Measurements from ENCODE around the gene MBD2. TPM values are rescaled to one million over a fixed set of nuclear protein-coding genes. Genes with fewer than 3 reads are reported as not detected.
A peak's percentile ranks its signal among the peaks of the same experiment; 100 is the strongest.

The MBD2 gene
- total and polyA plus RNA-seq, 5 donors, result 27.3 to 68.2 (median 55.8) TPM

DNA sequence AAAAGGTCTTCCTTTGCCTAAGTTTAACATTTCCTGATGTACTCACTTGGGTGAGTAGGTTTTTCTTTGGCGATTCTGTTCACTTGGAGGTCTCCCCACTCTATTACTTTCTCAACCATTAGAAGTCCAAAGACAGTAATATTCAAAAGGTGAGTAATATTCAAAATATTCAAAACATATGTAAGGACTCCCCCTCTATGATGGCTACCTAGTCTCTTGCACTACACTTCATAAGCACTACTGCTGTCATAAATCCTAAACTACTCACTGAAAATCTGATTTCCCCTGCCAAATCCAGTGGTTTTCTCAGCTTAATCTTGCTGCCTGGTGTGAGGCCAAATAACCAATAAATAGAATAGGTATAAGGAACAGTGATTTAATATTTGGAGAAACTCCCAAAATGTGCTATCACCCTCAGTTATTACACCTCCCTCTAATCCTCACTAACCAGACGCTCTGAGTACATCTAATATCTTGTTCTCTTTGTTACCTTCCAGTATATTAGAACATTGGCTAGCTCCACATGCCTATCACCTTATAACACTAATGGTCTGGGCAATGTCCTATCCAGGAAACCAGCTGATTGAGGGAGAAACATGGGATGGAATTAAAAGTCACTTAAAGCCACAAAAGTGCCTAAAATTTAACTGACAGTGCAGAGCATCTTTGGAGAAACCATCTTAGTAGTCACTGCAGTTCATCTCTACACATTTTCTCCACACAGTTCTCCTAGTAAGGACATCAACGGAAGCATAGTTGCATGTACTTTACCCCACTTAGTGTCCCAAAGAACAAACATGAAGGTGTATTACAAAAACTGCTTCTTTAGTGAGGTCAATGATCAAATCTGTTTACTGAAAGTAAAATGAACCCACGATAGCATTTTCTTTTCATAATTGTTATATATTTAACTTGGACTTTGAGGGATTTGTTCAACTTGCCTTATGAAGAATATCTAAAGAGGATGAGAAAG lies 54.8 kb downstream of the MBD2 start:
- ATAC-seq (peak in 1 of 2 donors; percentile 74), DNase-seq (no peak)
- Histone ChIP-seq H3K4me1 (ENCODE audit: control insufficient read depth, insufficient read depth, low read length) (peaks cover 2% of the 10 kb centered on the region), H3K4me3 (ENCODE audit: low read length) (no peak overlapping the region), H3K9me3 (ENCODE audit: control insufficient read depth, low read length) (no peaks in the 10 kb centered on the region), H3K27ac (ENCODE audit: low read length) (no peak overlapping the region), H3K27me3 (ENCODE audit: control insufficient read depth, insufficient read depth) (no peaks in the 10 kb centered on the region)
- intact Hi-C loops (cut with DNase I), result loop anchor here in 1 of 4 donors (10.0 kb wide), 1 partner anchor 105 kb away; no protein-coding TSS in a partner anchor
- WGBS, result 85% methylated on average over 4 of the region's 4 CpGs

DNA sequence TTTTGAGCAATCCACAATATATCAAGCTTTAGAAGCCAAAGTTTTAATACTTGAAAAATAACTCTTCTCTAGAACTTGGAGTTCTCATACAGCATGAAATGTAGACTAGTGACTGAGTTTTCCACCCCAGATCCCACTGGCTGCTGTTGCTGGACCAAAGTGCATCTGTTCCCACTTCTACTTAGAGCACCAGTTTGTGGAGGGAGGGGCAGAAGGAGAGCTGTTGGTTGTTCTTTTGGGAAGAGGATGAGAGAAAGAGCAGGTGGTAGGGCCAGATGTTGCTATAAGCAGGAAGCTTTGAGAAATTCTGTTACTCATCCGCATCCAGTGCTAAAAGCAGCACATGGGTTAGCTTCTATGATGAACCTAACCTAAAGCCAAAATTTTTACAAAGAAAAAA lies 59.0 kb downstream of the MBD2 start:
- Histone ChIP-seq H3K4me1 (ENCODE audit: control insufficient read depth, insufficient read depth, low read length) (no peaks in the 10 kb centered on the region), H3K9me3 (ENCODE audit: control insufficient read depth, low read length) (no peaks in the 10 kb centered on the region), H3K27ac (ENCODE audit: low read length) (no peak overlapping the region), H3K4me3 (ENCODE audit: low read length) (no peak overlapping the region), H3K27me3 (ENCODE audit: control insufficient read depth, insufficient read depth) (no peaks in the 10 kb centered on the region)
- no peak for ATAC-seq
- intact Hi-C loops (cut with DNase I), result loop anchor here in 1 of 4 donors (10.0 kb wide), 1 partner anchor 109 kb away; no protein-coding TSS in a partner anchor
- no peak for DNase-seq
- 97% methylated on average over 1 of the region's 1 CpG for WGBS

DNA sequence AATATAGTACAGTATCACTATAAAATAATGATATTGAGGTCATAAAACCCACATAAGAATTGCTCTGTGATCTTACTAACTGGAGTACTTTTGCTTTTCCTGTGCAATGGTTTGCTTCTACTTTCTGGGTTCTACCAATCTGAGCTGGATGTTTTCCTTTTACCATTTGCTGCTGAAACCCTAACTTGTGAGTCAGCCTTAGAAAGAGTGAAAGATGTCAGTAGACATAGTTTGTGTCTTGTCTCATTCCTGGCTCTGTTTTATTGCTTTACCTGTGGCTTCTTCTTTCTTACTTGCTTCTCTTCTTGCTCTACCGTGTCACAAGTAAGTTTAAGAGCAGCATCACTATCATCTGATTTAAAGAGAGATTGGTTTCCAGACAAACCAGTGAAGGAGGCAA lies 61.0 kb downstream of the MBD2 start:
- DNase-seq (no peak), ATAC-seq (no peak)
- H3K27ac ChIP-seq (ENCODE audit: low read length), result no peak overlapping the region
- intact Hi-C loops (cut with DNase I), result loop anchor here in 1 of 4 donors (10.0 kb wide), 1 partner anchor 111 kb away; no protein-coding TSS in a partner anchor
- H3K4me3 ChIP-seq (ENCODE audit: low read length), result no peak overlapping the region
- H3K27me3 ChIP-seq (ENCODE audit: control insufficient read depth, insufficient read depth), result no peaks in the 10 kb centered on the region
- peaks cover 4% of the 10 kb centered on the region for H3K4me1 ChIP-seq (ENCODE audit: control insufficient read depth, insufficient read depth, low read length)
- H3K9me3 ChIP-seq (ENCODE audit: control insufficient read depth, low read length), result no peaks in the 10 kb centered on the region
- 89% methylated on average over 1 of the region's 1 CpG for WGBS

DNA sequence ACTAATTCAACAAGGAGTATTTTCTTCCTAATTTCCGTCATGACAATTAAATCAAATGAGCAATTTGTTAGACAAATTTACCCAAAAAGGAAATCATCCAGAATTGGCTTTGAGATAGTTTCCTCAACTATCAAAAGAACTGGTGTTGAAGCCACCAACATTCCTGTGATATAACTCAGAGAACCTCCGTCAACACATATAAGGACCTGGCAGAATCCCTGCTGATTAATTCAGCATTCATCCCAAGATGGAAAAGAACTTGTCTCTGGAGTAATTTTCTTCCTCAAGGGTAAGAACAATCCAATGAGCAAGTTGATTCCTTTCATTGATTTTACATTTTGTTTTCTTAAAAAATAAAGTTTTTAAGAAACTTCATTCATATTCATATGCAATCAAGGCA lies 62.0 kb downstream of the MBD2 start:
- ATAC-seq (no peak), DNase-seq (no peak)
- no peaks in the 10 kb centered on the region for H3K27me3 ChIP-seq (ENCODE audit: control insufficient read depth, insufficient read depth)
- H3K27ac ChIP-seq (ENCODE audit: low read length), result no peak overlapping the region
- H3K4me3 ChIP-seq (ENCODE audit: low read length), result no peak overlapping the region
- H3K4me1 ChIP-seq (ENCODE audit: control insufficient read depth, insufficient read depth, low read length), result peaks cover 4% of the 10 kb centered on the region
- H3K9me3 ChIP-seq (ENCODE audit: control insufficient read depth, low read length), result no peaks in the 10 kb centered on the region
- WGBS, result 62% methylated on average over 2 of the region's 2 CpGs
- intact Hi-C loops (cut with DNase I), result loop anchor here in 1 of 4 donors (10.0 kb wide), 1 partner anchor 112 kb away; no protein-coding TSS in a partner anchor

DNA sequence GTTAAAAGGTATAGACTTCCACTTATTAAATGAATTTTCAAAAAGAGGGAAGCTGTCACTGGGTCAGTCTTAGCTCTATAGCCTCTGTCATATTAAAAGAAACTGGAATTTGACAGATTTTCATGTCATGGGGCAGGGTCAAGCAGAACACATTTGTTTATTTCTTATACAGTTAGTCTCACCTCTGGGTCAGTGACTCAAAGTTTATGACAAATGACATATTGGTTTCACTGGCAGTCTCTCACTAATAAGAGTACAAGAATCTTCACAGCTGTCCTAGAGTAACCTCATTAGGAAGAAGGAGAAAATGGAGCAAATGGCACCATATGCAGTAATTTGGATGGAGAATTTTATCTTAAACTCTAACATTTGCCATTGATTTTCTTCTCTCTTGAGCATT lies 63.2 kb downstream of the MBD2 start:
- DNase-seq (no peak), ATAC-seq (no peak)
- intact Hi-C loops (cut with DNase I), result loop anchor here in 1 of 4 donors (10.0 kb wide), 1 partner anchor 114 kb away; no protein-coding TSS in a partner anchor
- H3K4me3 ChIP-seq (ENCODE audit: low read length), result no peak overlapping the region
- H3K9me3 ChIP-seq (ENCODE audit: control insufficient read depth, low read length), result no peaks in the 10 kb centered on the region
- H3K27ac ChIP-seq (ENCODE audit: low read length), result no peak overlapping the region
- peaks cover 4% of the 10 kb centered on the region for H3K4me1 ChIP-seq (ENCODE audit: control insufficient read depth, insufficient read depth, low read length)
- no peaks in the 10 kb centered on the region for H3K27me3 ChIP-seq (ENCODE audit: control insufficient read depth, insufficient read depth)

DNA sequence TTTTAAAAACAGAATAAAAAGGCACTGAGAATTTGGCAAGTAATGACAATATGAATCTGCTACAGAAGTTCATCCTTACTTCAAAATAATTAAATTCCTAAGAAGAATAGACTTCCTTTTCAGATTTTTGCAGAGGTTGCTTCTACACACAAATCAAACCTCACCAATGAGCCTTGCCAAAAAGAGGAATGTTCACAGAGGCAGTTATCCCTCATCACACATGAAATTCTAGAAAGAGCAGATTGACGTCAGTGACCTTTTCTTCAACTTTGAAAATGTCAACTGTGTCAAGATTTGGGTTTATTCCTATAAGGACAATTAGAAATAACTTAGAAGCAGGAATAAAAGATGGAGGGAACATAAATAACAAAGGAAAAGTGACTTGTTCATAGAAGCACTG lies 64.6 kb downstream of the MBD2 start:
- WGBS, result 71% methylated on average over 1 of the region's 1 CpG
- Histone ChIP-seq H3K4me3 (ENCODE audit: low read length) (no peak overlapping the region), H3K9me3 (ENCODE audit: control insufficient read depth, low read length) (no peaks in the 10 kb centered on the region), H3K27ac (ENCODE audit: low read length) (no peak overlapping the region), H3K27me3 (ENCODE audit: control insufficient read depth, insufficient read depth) (no peaks in the 10 kb centered on the region), H3K4me1 (ENCODE audit: control insufficient read depth, insufficient read depth, low read length) (peaks cover 4% of the 10 kb centered on the region)
- no peak for DNase-seq
- intact Hi-C loops (cut with DNase I), result loop anchor here in 1 of 4 donors (10.0 kb wide), 1 partner anchor 115 kb away; no protein-coding TSS in a partner anchor
- ATAC-seq, result no peak

DNA sequence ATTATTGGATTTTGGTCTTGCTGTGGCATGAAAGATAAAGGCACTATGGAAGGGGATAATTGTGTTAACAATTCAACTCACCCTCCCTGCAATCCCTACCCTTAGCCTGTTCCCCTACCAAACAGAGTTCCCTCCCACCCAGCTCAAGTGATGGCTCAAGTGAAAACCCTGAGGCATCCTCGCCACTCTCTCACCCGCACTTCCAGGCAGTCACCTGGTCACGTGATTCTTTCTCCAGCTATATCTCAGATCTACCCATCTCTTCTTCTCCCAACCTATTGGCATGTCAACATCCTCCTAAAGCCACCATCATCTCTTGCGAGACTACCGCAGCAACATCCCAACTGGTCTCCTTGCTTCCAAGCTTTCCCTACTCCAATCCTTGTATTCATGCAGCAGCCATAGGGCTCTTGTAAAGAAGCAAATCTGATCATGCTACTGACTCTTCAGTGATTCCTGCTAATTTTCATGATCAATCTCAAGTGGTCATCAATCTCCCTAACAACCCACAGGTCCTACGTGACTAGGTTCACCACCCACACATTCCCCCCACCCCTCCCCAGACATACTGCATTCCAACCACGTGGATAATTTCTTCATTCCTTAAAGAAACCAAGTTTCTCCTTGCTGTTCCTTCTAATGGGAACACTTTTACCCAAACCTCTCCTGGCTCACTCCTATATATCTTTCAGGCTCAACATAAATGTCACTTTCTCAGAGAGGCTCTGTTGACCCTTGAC lies 66.7 kb downstream of the MBD2 start:
- Histone ChIP-seq H3K9me3 (ENCODE audit: control insufficient read depth, low read length) (no peaks in the 10 kb centered on the region), H3K4me3 (ENCODE audit: low read length) (no peak overlapping the region), H3K4me1 (ENCODE audit: control insufficient read depth, insufficient read depth, low read length) (peaks cover 7% of the 10 kb centered on the region), H3K27ac (ENCODE audit: low read length) (no peak overlapping the region), H3K27me3 (ENCODE audit: control insufficient read depth, insufficient read depth) (no peaks in the 10 kb centered on the region)
- no peak for DNase-seq
- WGBS, result 93% methylated on average over 7 of the region's 7 CpGs
- ATAC-seq, result no peak
- intact Hi-C loops (cut with DNase I), result no loop called here

DNA sequence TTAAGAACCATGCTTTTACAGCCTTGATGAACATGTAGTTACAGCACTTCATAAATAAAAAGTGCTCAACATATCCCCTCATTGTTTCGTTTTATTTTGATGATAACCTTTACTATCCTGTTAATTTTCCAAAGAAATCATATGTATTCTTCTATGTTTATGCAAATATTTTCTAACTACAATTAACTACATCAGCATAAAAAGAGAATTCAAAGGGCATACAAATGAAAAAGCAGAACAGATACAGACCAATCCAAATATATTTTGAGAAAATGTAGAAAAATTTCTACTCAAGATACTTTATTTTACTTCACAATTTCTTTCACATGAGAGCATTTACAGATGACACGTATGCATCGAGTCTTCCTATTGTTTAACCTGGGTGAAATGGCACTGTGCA lies 69.1 kb downstream of the MBD2 start:
- H3K27ac ChIP-seq (ENCODE audit: low read length), result no peak overlapping the region
- DNase-seq (no peak), ATAC-seq (no peak)
- no peaks in the 10 kb centered on the region for H3K27me3 ChIP-seq (ENCODE audit: control insufficient read depth, insufficient read depth)
- 83% methylated on average over 3 of the region's 3 CpGs for WGBS
- H3K4me1 ChIP-seq (ENCODE audit: control insufficient read depth, insufficient read depth, low read length), result peaks cover 7% of the 10 kb centered on the region
- intact Hi-C loops (cut with DNase I), result no loop called here
- H3K4me3 ChIP-seq (ENCODE audit: low read length), result no peak overlapping the region
- no peaks in the 10 kb centered on the region for H3K9me3 ChIP-seq (ENCODE audit: control insufficient read depth, low read length)

DNA sequence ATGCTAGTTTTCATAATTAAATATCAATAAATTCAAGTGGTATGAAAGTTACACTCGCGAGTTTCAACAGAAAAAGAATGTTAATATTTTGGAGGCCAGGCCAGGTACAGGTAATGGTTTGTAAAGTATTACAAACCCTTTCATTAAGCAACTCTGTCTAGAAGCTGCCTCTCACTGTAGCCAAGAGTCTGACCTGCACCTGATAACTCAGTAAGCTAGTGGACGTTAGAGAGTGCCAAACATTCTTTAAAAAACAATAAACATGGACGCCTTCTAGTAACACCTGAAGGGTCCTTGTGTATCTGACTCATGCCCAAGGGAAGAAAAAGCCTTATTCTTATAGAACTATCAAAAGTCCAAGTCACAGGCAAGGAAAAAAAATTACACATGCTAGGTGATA lies 70.2 kb downstream of the MBD2 start:
- Histone ChIP-seq H3K4me1 (ENCODE audit: control insufficient read depth, insufficient read depth, low read length) (peaks cover 2% of the 10 kb centered on the region), H3K27me3 (ENCODE audit: control insufficient read depth, insufficient read depth) (no peaks in the 10 kb centered on the region), H3K27ac (ENCODE audit: low read length) (no peak overlapping the region), H3K4me3 (ENCODE audit: low read length) (no peak overlapping the region), H3K9me3 (ENCODE audit: control insufficient read depth, low read length) (no peaks in the 10 kb centered on the region)
- 75% methylated on average over 4 of the region's 4 CpGs for WGBS
- ATAC-seq, result no peak
- intact Hi-C loops (cut with DNase I), result no loop called here
- no peak for DNase-seq

DNA sequence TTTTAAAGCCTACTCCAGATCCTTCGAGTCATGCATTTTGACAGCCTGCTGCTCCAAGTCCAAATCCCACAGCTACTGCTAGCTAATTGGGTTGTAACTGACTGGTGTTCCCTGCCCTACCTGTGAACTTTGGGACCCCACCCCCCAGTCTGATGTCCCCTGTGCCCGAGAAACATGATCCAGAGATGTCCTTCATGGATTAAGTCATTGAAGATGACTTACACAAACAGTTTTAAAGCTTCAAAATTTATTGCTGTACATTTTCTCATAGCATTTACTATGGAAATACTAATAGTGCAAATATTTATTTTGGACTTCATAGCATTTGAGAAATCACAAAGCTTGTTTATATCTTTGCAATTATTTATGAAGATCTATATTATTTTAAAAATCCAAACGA lies 73.1 kb downstream of the MBD2 start:
- 88% methylated on average over 3 of the region's 3 CpGs for WGBS

DNA sequence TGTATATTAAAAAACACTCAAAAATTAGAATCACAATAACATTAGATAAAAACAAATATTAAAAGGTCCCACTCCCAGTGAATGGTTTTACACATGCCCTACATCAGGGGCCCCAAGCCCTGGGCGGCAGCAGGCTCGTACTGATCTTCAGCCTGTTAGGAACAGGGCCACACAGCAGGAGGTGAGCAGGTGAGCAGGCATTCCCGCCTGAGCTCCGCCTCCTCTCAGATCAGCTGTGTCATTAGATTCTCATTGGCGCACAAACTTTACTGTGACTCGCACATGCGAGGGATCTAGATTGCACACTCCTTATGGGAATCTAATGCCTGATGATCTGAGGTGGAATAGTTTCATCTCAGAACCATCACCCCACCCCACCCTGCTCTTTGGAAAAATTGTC lies 74.2 kb downstream of the MBD2 start:
- DNase-seq (no peak), ATAC-seq (no peak)
- Histone ChIP-seq H3K27me3 (ENCODE audit: control insufficient read depth, insufficient read depth) (no peaks in the 10 kb centered on the region), H3K27ac (ENCODE audit: low read length) (no peak overlapping the region), H3K4me1 (ENCODE audit: control insufficient read depth, insufficient read depth, low read length) (peaks cover 2% of the 10 kb centered on the region), H3K9me3 (ENCODE audit: control insufficient read depth, low read length) (no peaks in the 10 kb centered on the region), H3K4me3 (ENCODE audit: low read length) (no peak overlapping the region)
- intact Hi-C loops (cut with DNase I), result no loop called here
- 94% methylated on average over 7 of the region's 7 CpGs for WGBS

More for the DNA sequence above, 73.1 kb downstream of the MBD2 start:
- no peak for DNase-seq
- intact Hi-C loops (cut with DNase I), result no loop called here
- Histone ChIP-seq H3K4me3 (ENCODE audit: low read length) (no peak overlapping the region), H3K4me1 (ENCODE audit: control insufficient read depth, insufficient read depth, low read length) (peaks cover 2% of the 10 kb centered on the region), H3K27me3 (ENCODE audit: control insufficient read depth, insufficient read depth) (no peaks in the 10 kb centered on the region), H3K9me3 (ENCODE audit: control insufficient read depth, low read length) (no peaks in the 10 kb centered on the region), H3K27ac (ENCODE audit: low read length) (no peak overlapping the region)
- no peak for ATAC-seq
